GOT3 (cell line): ENCODE data around the gene ATP8A2.
"Not testable (repeated sequence)": the region's sequence is repeated elsewhere in the genome, so short reads cannot be mapped to it uniquely, and the experiment has no call there.

ENCODE experiments used
- DNase-seq: peaks from one replicate; lab custom pipeline; 2025; ENCODE audit warnings: mixed read lengths; lab: John Stamatoyannopoulos, UW

ATP8A2 gene

GRCh38 chr13:25927363-25927762 is 555.6 kb downstream of the ATP8A2 start:
- DNase-seq: no peak

- DNase-seq: no peak
Observed at GRCh38 chr13:25927932-25928331, 556.2 kb downstream of the ATP8A2 start.

- no peak for DNase-seq
Observed at GRCh38 chr13:25928941-25929505, 557.2 kb downstream of the ATP8A2 start.

- DNase-seq: no peak
Observed at GRCh38 chr13:25929816-25930215, 558.0 kb downstream of the ATP8A2 start.

DNA sequence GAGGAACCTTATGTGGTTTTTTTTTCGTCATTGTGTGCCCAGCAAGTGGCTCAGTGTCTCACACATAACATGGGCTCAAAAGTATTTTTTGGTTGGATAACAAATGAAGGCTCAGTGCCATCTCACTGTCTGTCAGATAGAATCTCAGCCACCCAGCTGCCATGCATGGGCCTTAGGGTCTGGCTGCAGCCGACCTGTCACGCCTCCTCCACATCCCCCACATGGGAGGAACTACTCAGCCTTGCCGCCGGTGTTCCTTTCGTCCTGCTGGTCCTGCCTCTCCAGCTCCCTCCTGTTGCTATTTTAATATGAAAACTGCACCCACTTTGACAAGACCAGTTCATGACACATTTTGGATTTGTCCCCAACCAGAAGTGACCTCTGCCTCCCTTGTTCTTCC is 558.9 kb downstream of the ATP8A2 start:
- DNase-seq: no peak

- no peak for DNase-seq
Observed at GRCh38 chr13:25932365-25932764, 560.6 kb downstream of the ATP8A2 start.

DNA sequence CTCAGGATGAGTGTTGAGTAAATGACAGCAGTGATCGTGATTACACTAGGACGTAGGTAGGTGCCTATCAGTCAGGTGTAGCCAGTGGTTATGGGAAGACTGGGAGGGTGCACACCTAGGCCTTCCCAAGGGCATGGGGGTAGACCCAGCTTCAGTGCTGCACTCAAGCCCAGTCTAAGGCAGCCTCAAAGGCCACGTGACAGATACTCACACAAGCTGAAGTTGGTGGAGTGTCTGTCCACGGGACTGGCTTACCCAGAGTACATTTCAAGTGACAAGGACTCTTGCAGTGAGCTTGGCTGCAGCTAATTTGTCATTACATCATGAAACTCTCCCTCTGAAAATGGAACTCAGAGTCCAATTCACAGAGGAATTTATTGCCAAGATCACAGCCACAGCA is 561.7 kb downstream of the ATP8A2 start:
- no peak for DNase-seq

DNA sequence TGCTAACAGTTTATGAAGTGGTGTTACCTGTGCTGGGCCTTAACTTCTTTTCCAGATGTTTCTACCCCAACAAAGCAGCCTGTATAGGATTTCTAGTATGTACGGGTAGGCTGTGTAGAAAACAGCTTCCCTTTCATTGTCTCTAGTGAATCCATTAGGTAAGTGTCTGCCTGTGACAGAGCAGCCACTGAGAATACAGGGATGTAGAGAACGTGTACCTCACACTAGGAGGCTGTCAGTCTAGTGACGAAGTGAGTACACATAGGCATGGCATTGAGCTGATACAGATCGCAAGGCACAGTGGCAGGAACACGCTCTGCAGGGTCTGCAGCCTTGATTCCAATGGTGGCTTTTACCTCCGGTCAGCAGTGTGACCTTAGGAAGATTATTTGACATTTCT is 562.4 kb downstream of the ATP8A2 start:
- DNase-seq: no peak

DNA sequence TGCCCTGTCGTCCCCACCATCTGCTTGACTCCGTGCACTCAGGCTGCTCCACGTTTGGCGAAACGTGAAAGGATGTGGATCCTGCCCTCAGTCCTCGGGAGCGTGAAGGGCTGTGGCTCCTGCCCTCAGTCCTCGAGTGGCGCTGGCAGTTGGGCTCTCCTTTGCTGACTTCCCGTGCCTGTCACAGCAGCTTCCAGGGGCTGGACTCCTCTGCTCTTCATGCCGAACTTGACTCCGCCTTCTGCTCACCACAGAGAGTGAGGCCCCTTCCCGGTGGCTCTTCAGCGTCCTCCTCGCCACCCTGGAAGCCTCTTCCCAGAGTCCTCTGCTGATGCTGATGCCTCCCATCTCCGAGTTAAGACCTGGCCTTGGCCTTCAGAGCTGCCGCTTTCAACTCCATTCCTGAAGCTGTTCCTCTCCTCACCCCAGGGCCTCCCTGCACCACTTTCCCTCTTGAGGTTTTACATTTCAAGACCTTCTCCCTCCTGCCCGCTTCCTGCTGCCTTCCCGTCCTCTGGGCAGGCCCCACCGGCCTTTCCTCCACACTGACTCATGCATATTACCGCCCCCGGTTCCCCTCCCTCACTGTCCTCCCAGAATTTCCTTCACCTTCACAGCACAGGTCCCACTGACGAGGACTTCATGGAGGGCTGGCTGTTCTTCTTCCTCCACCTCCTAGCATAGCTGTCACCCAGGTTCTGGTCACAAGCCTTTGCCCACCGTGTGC is 568.4 kb downstream of the ATP8A2 start:
- no peak for DNase-seq

DNA sequence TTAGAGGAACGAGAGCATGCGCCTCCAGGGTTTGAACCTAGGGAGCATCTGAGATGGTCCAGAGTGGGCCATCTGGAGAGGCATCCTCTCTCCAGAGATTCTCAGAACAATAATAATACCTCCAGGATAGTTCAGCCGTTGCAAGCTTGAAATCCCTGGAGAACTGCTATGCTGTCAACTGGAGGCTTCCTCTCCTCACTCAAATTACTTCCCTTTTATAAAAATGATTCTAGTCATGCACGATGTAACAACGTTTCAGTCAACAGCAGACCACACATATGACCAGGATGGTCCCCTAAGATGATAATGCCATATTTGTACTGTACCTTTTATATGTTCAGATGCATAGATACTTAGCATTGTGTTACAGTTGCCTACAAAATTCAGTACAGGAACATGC is 571.3 kb downstream of the ATP8A2 start:
- no peak for DNase-seq

DNA sequence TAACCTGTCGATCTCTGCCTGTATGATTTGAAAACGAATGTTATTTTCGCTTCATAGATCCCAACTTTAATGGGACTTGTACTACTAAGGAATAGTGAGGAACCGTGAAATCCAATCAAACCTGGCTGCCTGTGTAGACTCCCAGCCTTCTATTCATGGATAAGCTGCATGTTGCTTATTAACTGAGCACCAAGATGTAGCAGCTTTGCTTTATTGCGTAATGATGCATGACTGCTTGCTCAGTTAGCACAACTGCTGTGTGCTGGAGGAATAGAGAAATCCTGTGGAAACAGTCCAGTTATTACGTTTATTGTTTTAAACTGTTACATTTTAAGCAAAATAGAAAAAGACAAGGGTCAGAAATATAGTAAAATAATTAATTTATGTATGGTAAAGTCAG is 571.9 kb downstream of the ATP8A2 start:
- no peak for DNase-seq

GRCh38 chr13:25945596-25945995 is 573.8 kb downstream of the ATP8A2 start:
- DNase-seq: no peak

DNA sequence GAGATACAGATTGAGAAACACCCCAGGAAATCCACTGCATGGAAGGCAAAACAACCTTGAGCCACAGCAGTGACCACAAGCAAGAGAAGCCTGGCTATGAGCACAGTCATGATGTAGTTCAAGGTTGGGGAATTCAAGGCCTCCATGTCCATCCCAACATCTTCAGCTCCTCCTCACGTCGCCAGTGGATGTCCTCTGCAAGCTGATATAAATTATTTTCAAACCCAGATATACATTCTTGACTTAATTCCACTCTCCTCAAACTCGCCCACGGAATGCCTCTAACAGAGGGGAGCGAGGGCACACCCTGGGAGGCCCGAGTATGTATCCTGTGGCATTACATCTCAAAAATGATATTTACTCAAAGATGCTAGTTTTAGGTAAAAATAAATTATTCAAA is 574.5 kb downstream of the ATP8A2 start:
- DNase-seq: no peak

DNA sequence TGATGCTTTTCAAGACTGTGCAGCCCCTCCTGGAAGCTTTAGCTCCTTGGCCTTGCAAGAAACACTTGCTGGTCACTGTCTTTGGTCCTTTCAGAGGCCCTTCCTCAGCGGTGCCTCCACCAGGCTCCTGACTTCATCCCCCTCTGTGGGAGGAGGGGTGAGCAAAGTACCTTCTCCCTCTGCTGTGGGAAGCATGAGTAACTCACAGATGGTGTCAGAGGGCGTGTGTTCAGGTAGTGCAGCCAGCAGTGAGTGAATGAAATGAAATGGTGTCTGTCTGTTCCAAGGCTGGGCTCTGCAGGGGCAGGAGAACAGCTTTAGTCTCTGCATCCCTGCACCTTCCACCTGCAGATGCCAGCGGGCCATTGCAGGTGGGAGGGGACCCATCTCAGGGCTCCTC is 577.1 kb downstream of the ATP8A2 start:
- DNase-seq: no peak

GRCh38 chr13:25951831-25952230 is 580.1 kb downstream of the ATP8A2 start:
- no peak for DNase-seq

DNA sequence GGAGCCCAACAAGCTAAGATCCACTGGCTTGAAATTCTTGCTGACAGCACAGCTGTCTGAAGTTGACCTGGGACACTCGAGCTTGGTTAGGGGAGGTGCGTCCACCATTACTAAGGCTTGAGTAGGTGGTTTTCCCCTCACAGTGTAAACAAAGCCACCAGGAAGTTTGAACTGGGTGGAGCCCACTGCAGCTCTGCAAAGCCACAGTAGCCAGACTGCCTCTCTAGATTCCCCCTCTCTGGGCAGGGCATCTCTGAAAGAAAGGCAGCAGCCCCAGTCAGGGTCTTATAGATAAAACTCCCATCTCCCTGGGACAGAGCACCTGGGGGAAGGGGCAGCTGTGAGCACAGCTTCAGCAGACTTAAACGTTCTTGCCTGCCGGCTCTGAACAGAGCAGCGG is 582.3 kb downstream of the ATP8A2 start:
- DNase-seq: not testable (repeated sequence)

DNA sequence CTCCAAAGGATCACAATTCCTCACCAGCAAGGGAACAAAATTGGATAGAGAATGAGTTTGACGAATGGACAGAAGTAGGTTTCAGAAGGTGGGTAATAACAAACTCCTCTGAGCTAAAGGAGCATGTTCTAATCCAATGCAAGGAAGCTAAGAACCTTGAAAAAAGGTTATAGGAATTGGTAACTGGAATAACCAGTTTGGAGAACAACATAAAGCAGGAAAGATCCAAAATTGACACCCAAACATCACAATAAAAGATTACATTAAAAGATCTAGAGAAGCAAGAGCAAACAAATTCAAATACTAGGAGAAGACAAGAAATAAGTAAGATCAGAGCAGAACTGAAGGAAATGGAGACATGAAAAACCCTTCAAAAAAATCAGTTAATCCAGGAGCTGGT is 583.2 kb downstream of the ATP8A2 start:
- not testable (repeated sequence) for DNase-seq

DNA sequence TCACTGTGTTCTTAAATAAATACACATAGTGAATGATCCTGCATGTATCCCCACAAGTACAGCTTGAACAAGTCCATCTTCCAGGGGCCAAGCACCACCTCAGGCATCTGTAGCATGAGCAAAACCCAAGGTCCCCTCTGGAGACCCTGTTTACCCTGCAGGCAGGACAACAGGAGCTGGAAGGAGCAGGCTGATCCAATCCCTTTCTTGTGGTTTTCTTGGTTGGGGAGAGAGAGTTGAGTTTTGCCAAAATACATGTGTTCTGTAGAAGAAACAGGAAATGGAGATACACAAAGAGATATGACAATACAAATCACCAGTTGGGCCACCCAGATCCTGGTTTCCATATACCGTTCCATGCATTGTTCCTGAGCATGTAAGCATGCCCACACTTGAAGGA is 587.2 kb downstream of the ATP8A2 start:
- DNase-seq: no peak

- no peak for DNase-seq
Observed at GRCh38 chr13:25961294-25961693, 589.5 kb downstream of the ATP8A2 start.

DNA sequence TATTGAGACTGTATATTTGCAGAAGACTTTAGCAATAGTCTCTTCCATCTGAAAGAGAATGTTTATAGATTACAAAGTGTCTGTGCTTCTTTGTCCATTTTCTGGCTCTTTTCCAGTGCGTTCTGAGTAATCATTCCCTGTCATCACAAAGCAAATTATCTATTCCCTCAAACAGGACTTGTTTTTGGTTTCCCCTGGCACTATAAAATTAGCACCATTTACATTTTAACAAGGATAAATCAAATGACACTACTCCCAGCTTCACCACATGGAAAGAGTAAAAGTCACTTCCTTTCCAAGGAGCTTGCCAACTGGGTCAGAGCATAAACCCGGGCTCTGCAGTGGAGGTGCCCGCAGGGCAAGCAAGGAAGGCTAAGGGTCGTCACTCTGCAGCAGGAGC is 591.9 kb downstream of the ATP8A2 start:
- no peak for DNase-seq

DNA sequence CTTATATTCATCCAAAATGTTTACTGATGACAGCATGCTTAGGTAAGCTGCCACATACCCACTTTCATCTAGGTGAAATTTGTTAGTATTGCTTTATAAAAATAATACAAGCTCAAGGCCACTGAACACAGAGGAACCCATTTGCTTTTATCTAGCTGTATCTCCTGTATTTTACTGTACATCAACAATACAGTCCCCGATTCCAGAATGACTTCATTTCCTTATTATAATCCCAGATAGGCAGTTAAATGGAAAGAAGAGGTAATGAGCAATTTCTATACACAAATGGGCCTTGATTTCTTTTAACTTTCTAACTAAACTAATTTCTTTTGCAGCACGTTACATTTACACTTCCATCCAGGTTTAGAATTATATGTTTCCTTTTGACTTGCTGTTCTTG is 593.8 kb downstream of the ATP8A2 start:
- DNase-seq: no peak

- no peak for DNase-seq
Observed at GRCh38 chr13:25966086-25966485, 594.3 kb downstream of the ATP8A2 start.

DNA sequence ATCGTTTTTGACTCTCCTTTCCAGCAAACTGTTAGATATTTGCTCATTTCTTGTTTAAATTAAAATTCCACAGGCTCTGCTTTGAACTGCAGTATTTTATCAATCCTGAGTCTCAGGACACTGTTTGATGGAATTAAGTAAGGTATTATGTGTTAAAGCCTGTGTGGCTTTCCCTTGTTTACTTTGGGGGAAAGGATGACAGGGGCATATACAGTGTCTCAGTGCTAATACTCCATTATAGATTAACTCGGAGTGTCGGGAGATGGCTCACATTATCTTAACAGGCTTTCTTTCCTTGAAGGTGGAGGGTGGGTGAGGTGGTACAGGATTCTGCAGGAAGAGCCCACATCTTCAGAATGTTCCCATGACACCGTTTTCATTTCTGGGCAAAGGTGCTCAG is 595.4 kb downstream of the ATP8A2 start:
- DNase-seq: no peak

DNA sequence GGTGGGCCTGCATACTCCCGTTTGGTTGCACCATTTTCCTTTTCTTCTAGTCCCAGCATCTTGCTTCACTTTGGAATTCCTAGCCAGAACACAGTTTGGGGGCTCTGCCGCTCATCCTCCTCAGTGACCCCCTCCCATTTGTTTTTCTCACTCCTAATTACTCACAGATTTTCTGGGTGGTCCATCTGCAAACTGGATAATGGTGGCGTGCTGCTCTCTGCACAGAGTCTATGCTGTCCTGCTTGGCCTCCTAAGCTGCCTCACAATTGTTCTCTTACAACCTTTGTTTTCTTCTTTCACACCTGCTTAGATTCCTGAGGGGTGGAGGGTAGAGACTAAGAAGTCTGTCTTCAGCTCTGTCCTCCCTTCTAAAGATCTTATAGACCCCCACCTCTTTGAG is 599.3 kb downstream of the ATP8A2 start:
- no peak for DNase-seq
